ENCODE results near the gene PHYH. TPM values are rescaled to one million over a fixed set of nuclear protein-coding genes. Genes with fewer than 3 reads are reported as not detected.
"Not testable (repeated sequence)": the region's sequence is repeated elsewhere in the genome, so short reads cannot be mapped to it uniquely, and the experiment has no call there.

PHYH gene
- total RNA-seq, 3 donors from 2014 or later: 23.7 to 74.7 (median 26.9) TPM

DNA sequence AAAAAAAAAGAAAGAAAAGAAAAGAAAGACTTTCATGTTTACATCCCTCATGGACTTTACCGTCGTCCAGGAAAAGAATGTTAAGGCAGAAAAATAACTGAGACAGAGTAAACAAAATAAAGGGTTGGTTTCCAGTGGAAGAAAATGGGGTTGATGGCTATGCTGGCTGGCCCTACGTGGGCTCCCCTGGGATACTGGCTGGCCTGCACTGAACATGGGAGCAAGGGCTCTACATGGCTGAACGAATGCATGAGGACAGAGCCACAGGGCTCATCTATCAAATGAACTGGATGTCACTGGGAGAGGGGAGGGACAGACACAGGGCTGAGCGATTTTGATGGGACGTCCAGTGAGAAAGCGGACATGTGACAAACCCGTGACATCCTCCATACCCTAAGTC lies 63.2 kb downstream of the PHYH start:
- H3K9me3 ChIP-seq: no peaks in the 10 kb centered on the region
- H3K36me3 ChIP-seq: no peaks in the 10 kb centered on the region
- TF ChIP-seq POLR2AphosphoS5 (IDR thresholded peaks at IDR 0.05) (no peak), CTCF (IDR thresholded peaks at IDR 0.05) (no peak), POLR2A (IDR thresholded peaks at IDR 0.05) (no peak)
- no peak overlapping the region for H3K4me3 ChIP-seq
- no peak overlapping the region for H3K27ac ChIP-seq
- intact Hi-C loops (cut with DNase I; ENCODE audit: low total_unique reads): no loop called here
- no peak for DNase-seq (ENCODE audit: low spot score in 2 of 2)
- H3K27me3 ChIP-seq: no peaks in the 10 kb centered on the region
- H3K4me1 ChIP-seq: no peaks in the 10 kb centered on the region

GRCh38 chr10:13234736-13235135 lies 65.1 kb downstream of the PHYH start:
- H3K27me3 ChIP-seq; H3K27ac ChIP-seq; H3K4me1 ChIP-seq; intact Hi-C loops (cut with DNase I; ENCODE audit: low total_unique reads); DNase-seq (ENCODE audit: low spot score in 2 of 2); H3K9me3 ChIP-seq; H3K36me3 ChIP-seq; H3K4me3 ChIP-seq: not testable (repeated sequence)

- H3K9me3 ChIP-seq: no peaks in the 10 kb centered on the region
- no peaks in the 10 kb centered on the region for H3K36me3 ChIP-seq
- H3K27ac ChIP-seq: no peak within 1 kb of the TSS
- DNase-seq (ENCODE audit: low spot score in 2 of 2): no peak
- intact Hi-C loops (cut with DNase I; ENCODE audit: low total_unique reads): no loop called here
- H3K4me1 ChIP-seq: no peaks in the 10 kb centered on the region
- H3K4me3 ChIP-seq: no peak within 1 kb of the TSS
- H3K27me3 ChIP-seq: no peaks in the 10 kb centered on the region
- TF ChIP-seq POLR2AphosphoS5 (IDR thresholded peaks at IDR 0.05) (no peak), CTCF (IDR thresholded peaks at IDR 0.05) (no peak), POLR2A (IDR thresholded peaks at IDR 0.05) (no peak)
Observed at GRCh38 chr10:13234172-13234571, 65.7 kb downstream of the PHYH start, which contains the start of gene UCMA. Gene UCMA, minus strand, starts transcription at chr10:13234374. Its CDS starts 116 bp downstream, at chr10:13234258.

DNA sequence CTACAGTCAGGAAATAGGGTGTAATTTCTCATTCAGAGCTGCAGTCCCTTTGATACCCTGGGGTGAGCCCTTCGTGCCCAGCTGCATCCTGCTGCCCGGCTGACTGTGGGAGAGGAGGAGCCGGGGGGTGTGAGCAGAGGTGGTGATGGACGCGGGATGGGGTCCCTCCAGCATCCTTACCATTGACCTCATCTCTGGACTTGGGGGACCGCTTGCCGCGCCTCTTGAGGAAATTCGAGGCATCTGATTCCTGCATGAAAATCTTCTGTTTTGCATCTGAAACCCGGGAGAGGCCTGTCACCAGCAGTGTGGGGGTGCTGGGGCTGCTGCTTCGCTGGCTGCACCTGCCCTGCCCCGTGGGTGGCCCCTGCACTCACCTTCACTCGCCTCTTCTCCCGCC lies 66.5 kb downstream of the PHYH start:
- Histone ChIP-seq H3K9me3 (no peaks in the 10 kb centered on the region), H3K27me3 (no peaks in the 10 kb centered on the region), H3K4me3 (no peak overlapping the region), H3K36me3 (no peaks in the 10 kb centered on the region), H3K27ac (no peak overlapping the region), H3K4me1 (no peaks in the 10 kb centered on the region)
- no peak for DNase-seq (ENCODE audit: low spot score in 2 of 2)
- intact Hi-C loops (cut with DNase I; ENCODE audit: low total_unique reads): no loop called here
- TF ChIP-seq POLR2A (IDR thresholded peaks at IDR 0.05) (no peak), POLR2AphosphoS5 (IDR thresholded peaks at IDR 0.05) (no peak), CTCF (IDR thresholded peaks at IDR 0.05) (no peak)

DNA sequence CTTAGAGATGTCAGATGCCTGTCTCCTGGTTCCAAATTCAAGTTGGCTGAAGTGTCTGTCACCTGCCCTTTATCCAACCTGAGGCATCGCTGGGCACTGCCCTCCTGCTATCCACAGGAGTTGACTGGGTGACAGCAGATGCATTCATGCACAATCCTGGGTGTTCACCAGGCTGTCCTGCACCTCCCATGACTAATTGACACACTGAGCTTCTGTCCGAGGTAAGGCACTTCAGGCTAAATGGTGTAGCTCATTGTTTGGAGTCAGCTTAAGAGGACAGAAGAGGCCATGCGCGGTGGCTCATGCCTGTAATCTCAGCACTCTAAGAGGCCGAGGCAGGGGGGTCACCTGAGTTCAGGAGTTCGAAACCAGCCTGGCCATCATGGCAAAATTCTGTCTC lies 68.1 kb downstream of the PHYH start:
- H3K9me3 ChIP-seq: no peaks in the 10 kb centered on the region
- intact Hi-C loops (cut with DNase I; ENCODE audit: low total_unique reads): no loop called here
- no peak for DNase-seq (ENCODE audit: low spot score in 2 of 2)
- H3K4me3 ChIP-seq: no peak overlapping the region
- no peaks in the 10 kb centered on the region for H3K4me1 ChIP-seq
- TF ChIP-seq POLR2A (IDR thresholded peaks at IDR 0.05) (no peak), POLR2AphosphoS5 (IDR thresholded peaks at IDR 0.05) (no peak), CTCF (IDR thresholded peaks at IDR 0.05) (no peak)
- H3K27me3 ChIP-seq: no peaks in the 10 kb centered on the region
- H3K27ac ChIP-seq: no peak overlapping the region
- no peaks in the 10 kb centered on the region for H3K36me3 ChIP-seq

- no peak for DNase-seq (ENCODE audit: low spot score in 2 of 2)
- no peaks in the 10 kb centered on the region for H3K9me3 ChIP-seq
- no peaks in the 10 kb centered on the region for H3K4me1 ChIP-seq
- TF ChIP-seq POLR2A (IDR thresholded peaks at IDR 0.05): no peak
- no peak for TF ChIP-seq CTCF (IDR thresholded peaks at IDR 0.05)
- no peak for TF ChIP-seq POLR2AphosphoS5 (IDR thresholded peaks at IDR 0.05)
- intact Hi-C loops (cut with DNase I; ENCODE audit: low total_unique reads): no loop called here
- no peak overlapping the region for H3K27ac ChIP-seq
- no peaks in the 10 kb centered on the region for H3K36me3 ChIP-seq
- no peaks in the 10 kb centered on the region for H3K27me3 ChIP-seq
- H3K4me3 ChIP-seq: no peak overlapping the region
Observed at GRCh38 chr10:13231190-13231589, 68.7 kb downstream of the PHYH start.

Data from breast epithelium (tissue), 4 donors.